GM23338 (cell line): ENCODE measurements around the gene SNRNP35. TPM values are rescaled to one million over a fixed set of nuclear protein-coding genes. Genes with fewer than 3 reads are reported as not detected.

Experiments
- CREB1 ChIP-seq: fragments of 250-450 bp; sonication (Bioruptor Pico); IDR thresholded peaks from 2 replicates; pipeline ENCODE4 v1.5.0; 2020; ENCODE audit warnings: low read depth, mild to moderate bottlenecking, moderate library complexity
- CTCF ChIP-seq, 2 experiments: fragments of 200-600 bp in 1 of 2; sonication (generic) in 1 of 2; conservative IDR thresholded peaks; 2 replicates each; pipeline versions ENCODE4 v1.5.1 to v1.6.1; 2016 to 2017; ENCODE audit warnings: antibody characterized with exemption in 2 of 2, low read depth in 2 of 2, mild to moderate bottlenecking in 2 of 2, moderate library complexity in 1 of 2
- JUNB ChIP-seq: IDR thresholded peaks from one replicate; pipeline ENCODE4 v1.6.1; 2016; ENCODE audit warnings: antibody characterized with exemption; ENCODE audit not compliant: unreplicated experiment
- POLR2AphosphoS5 ChIP-seq: IDR thresholded peaks from 2 replicates; pipeline ENCODE4 v1.6.1; 2016; ENCODE audit warnings: antibody characterized with exemption, low read depth
- REST ChIP-seq: IDR thresholded peaks from one replicate; pipeline ENCODE4 v1.6.1; 2018; ENCODE audit warnings: antibody characterized with exemption; ENCODE audit not compliant: unreplicated experiment
- STAT1 ChIP-seq: IDR thresholded peaks from one replicate; pipeline ENCODE4 v1.6.1; 2016; ENCODE audit warnings: antibody characterized with exemption; ENCODE audit not compliant: unreplicated experiment
- ZNF114 ChIP-seq: fragments of 250-450 bp; sonication (Bioruptor Pico); IDR thresholded peaks from 2 replicates; pipeline ENCODE4 v1.5.0; 2020; ENCODE audit warnings: mild to moderate bottlenecking, moderate library complexity
- ZNF331 ChIP-seq: fragments of 250-450 bp; sonication (Bioruptor Pico); IDR thresholded peaks from 2 replicates; pipeline ENCODE4 v1.5.0; 2020; ENCODE audit warnings: low read depth, mild to moderate bottlenecking, moderate library complexity
- ZNF462 ChIP-seq: fragments of 250-450 bp; sonication (Bioruptor Pico); IDR thresholded peaks from 2 replicates; pipeline ENCODE4 v1.5.0; 2020; ENCODE audit warnings: mild to moderate bottlenecking, moderate library complexity
- polyA plus RNA-seq: library from polyadenylated mRNA; unstranded; fragments of >200 nt; fragmentation: Nextera tagmentation; extraction: Ambion mirVana; gene quantifications from 2 replicates; pipeline ENCODE4 v1.2.1, GENCODE V29; 2016
- total RNA-seq: library from RNA; depleted of rRNA; stranded (reverse); fragments of >200 nt; shearing (Covaris generic); gene quantifications from 2 replicates; pipeline ENCODE4 v1.2.3, GENCODE V29; 2014

Gene SNRNP35
- total and polyA plus RNA-seq, 2 experiments from 2014 or later = 8.4 to 38.4 TPM

- no peak for TF ChIP-seq ZNF462 (CRISPR knock-in tag)
- TF ChIP-seq ZNF114 (CRISPR knock-in tag) = no peak
- no peak for TF ChIP-seq POLR2AphosphoS5
- no peak for TF ChIP-seq ZNF331 (CRISPR knock-in tag)
- TF ChIP-seq CTCF (conservative IDR thresholded peaks at IDR 0.05; ENCODE audit: low read depth in 2 of 2) = no peak
- TF ChIP-seq REST = no peak
- TF ChIP-seq JUNB = no peak
- no peak for TF ChIP-seq CREB1 (CRISPR knock-in tag)
- TF ChIP-seq STAT1 = no peak
These were observed 13.6 kb downstream of the SNRNP35 start (continued) for GRCh38 chr12:123471374-123472068.
